GM19099 (cell line): ENCODE data around the gene DYNLT2B.

Experiments used
- POLR2A ChIP-seq: IDR thresholded peaks from 3 replicates; pipeline ENCODE4 v1.6.1; 2011; ENCODE audit warnings: low read depth; ENCODE audit not compliant: insufficient read length; ENCODE audit errors: extremely low read depth

The DYNLT2B gene

DNA sequence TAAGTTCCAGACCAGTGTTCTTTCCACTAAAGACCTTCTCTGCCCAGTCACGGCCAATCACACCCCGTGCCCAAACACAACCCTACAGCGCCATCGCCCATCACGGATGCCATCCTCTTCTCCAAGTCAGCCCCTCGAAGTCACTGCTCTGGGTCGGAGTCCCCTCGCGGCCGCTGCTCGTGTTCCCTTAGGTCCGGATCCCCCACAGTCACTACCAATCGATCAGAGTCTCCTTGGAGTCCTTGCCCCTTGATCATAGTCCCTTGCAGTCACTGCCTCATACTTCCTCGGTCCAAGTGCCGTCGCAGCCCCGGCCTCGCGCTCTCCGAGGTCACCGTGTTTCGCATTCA, 31.0 kb downstream of the DYNLT2B start:
- no peak for TF ChIP-seq POLR2A

DNA sequence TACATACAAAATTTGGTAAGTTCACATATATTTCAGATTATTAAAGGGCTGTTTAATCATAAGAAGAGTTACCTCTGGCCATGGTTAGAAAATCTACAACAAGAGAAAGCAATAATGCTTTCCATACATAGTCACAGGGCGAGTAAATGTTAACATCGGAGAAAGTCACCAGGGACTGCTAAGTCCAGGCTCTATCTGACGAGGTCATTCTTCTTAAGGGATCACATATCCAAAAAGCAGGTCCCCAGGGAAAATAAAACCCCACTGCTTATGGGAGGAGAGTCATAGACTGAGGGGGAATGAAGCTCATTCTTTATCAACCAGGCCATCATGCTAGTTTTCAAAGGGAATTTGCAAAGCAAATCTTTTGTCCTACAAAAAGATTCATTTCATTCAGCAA, 33.6 kb downstream of the DYNLT2B start:
- no peak for TF ChIP-seq POLR2A

DNA sequence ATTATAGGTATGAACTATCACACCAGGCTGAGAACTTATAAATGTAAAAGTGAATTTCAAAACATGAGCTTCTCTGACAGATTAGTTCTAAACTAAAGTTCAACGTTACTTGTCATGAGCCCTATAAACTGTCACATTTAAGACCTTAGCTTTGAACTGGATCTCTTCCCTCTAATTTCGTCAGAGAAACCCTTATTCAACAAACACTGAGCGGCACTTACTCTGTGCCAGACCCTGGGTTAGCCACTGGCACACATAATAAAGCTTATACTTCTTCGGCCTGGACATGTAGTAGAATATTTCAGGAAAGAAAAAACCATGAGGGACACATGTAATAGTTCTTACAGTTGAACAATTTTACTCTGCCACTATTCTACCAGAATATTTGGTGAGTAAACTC, 36.1 kb downstream of the DYNLT2B start:
- TF ChIP-seq POLR2A, result no peak

DNA sequence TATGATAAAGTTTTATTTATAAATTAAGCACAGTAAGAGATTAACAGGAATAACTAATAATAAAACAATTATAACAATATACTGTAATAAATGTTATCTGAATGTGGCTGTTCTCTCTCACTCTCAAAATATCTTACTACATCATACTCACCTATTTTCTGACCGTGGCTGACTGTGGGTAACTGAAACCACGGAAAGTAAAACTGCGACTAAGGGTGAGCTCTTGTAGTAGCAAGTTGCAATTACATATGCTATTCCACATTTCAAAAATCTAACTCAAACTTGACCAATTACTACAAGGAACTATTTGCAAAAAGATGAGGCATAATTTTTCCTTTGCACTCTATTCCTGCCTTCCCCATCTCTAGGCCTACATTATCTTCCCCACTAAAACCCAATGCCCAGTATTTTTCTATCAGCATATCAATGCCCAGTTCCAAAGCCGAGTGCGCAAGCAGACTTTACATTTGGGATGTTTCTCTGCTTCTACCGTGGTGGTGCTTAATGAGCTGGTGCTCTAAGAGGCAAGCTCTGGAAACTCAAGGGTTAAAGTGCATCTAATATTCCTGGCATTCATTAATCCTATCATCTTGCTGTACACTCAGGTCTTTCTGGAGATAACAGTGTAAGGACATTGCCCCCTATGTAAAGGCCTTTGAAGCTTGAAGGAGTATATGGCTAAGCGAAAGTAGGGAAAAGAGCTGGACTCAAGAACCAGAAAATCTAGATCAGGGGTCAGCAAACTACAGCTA, 37.2 kb downstream of the DYNLT2B start:
- TF ChIP-seq POLR2A, result no peak

DNA sequence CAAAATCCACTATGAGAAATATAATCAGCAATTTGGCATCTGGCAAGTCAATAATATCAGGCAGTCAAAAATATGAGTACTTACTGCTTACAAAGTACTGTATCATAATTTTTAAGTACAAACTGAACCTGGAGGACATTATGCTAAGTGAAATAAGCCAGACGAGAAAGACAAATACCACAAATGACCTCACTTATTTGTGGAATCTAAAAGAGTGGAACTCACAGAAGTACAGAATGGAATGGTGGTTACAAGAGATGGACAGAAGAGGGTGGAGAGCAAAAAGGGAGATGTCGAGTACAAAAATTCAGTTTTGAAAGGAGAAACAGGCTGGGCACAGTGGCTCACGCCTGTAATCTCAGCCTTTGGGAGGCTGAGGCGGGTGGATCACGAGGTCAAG, 42.9 kb downstream of the DYNLT2B start:
- TF ChIP-seq POLR2A, result no peak

DNA sequence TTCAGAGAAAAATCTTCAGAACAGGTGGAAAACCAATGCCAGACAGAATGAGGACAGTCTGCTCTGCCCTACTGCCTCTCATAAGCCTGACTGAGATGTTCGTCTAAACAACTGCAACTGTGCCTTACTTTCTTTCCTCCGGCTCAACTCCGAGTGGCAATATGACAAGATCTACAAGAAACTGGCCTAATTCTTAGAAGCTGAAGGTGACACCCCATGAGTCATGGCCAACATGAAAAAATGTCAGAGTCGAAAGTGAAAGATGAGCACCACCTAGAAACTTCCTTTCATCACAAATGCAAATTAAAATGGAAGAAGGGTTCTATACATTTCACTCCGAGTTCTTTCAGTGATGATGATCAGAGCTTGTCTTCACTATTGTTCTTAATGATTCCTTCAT, 43.5 kb downstream of the DYNLT2B start:
- no peak for TF ChIP-seq POLR2A

DNA sequence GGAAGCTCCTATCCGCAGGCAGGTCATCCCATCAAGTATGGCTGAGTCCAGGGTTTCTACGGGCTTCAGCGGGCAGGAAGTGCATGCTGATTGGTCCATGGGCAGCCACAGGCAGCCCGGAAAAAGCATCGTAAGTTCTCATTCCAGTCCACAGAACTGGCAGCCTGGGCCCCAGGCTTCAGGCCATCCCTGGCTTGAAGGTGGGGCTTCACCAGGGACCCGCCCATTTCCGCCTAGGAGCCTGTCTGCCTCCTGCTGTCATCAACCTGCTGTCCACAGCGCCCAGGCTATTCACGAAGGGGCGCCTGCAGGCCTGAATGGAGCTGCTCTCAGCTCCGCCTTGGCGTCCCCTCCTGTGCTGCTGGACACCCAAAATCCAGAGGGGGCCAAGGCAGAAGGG, 44.4 kb downstream of the DYNLT2B start:
- no peak for TF ChIP-seq POLR2A

DNA sequence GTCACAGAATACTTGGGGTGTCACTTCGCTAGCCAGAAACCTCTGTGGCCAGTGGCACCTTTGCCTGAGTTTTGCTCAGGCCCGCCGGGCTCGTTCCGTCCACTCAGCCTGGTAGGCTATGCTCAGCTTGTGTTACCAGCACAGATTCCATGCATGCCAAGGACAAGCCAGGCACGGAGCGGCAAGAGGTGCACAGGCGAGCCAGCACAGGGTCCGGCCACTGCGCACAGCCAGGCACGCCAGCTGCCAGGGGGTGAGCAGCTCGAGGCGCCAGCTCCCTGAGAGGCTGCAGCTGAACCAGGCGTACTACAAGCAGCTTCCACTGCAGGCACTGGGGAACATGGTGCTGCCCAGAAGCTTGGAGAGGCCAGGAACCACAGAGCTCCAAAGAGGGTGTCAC, 45.2 kb downstream of the DYNLT2B start:
- TF ChIP-seq POLR2A, result no peak

DNA sequence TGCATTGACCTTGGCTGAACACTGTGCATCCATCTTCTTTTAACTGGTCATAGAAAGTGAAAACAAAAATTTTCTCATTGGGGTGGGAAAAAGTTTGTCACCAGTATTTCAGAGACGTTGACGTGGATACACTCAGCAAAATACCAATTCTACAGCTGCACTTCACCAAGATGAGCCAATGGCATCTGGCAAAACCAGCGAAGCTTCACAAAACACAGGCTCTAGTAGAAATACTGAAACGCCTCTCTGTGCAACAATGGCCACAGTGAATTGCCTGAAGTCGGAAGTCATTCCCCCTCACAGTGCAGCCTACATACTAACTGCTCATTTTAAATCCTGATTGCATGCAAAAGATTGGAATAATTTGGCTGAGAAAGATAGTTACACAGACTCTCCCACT, 47.5 kb downstream of the DYNLT2B start:
- TF ChIP-seq POLR2A, result no peak

DNA sequence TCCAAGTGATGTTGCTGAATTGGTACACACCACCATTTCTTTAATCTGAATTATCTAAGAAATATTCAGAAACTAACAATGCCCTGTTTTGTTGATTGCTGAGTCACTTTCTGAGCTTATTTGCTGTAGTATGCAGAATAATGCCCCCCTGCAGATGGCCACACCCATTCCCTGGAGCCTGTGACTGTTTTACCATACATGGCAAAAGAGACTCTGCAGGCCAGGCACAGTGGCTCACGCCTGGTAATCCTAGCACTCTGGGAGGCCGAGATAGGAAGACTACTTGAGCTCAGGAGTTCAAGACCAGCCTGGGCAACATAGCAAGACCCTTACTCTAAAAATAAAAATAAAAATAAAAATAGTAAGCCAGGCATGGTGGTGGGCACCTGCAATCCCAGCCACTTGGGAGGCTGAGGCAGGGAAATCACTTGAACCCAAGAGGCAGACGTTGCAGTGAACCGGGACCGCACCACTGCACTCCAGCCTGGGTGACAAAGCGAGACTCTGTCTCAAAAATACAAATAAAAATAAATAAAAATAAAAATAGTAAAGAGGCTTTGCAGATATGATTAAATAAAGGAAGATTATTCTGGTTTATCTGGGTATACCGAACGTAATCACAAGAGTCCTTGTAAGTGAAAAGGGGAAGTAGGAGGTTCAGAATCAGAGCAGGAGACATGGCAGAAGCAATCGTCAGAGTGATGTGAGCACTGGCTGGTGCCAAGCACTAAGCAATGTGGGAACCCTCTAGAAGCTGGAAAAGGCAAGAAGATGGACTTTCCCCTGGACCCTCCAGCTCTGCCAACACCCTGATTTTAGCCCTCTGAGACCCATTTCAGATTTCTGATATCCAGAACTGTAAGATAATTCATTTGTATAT, 49.5 kb downstream of the DYNLT2B start:
- TF ChIP-seq POLR2A, result no peak

DNA sequence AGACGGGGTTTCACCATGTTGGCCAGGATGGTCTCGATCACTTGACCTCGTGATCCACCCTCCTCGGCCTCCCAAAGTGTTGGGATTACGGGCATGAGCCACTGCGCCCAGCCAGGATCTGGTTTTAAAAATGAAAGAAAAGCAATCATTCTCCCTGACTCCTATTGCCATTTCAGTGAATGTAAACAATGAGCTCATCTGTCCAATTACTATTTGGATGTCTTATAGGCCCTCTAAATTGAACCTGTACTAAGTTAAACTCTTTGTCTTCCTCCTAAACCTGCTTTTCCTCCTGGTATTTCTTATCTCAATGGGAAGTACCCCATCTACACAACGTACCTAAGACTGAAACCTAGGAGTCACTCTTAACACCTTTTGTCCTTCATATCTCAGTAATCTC, 54.2 kb downstream of the DYNLT2B start:
- TF ChIP-seq POLR2A, result no peak

DNA sequence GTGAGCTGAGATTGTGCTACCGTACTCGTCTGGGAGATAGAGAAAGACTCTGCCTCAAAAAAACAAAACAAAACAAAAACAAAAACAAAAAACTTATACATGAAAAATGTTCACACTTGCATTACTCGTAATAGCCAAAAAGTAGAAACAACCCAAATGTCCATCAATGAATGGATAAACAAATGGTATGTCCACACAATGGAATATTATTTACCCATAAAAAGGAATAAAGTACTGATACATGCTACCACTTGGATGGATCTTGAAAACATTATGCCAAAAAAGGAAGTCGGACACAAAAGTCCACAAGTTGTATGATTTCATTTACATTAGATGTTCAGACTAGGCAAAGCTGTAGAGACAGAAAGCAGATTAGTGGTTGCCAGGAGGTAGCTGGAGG, 57.3 kb downstream of the DYNLT2B start:
- TF ChIP-seq POLR2A, result no peak

DNA sequence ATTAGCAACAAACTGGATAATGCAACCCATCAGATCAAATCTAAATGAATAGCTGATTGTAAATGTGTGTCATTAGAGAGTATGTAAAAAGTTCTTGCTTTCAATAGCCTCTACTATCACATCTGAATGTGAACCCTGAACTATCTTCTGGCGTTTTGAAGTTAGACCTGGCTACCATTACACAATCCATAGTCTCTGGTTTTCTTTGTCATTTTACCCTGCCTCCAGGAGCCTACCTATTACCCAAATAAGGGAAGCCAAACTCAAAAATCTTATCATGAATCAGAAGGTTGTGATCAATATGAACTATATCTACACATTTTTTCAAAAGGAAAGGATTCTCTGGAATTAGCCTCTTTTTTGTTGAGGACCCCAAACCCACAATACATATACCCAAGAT, 62.3 kb downstream of the DYNLT2B start:
- TF ChIP-seq POLR2A, result no peak

DNA sequence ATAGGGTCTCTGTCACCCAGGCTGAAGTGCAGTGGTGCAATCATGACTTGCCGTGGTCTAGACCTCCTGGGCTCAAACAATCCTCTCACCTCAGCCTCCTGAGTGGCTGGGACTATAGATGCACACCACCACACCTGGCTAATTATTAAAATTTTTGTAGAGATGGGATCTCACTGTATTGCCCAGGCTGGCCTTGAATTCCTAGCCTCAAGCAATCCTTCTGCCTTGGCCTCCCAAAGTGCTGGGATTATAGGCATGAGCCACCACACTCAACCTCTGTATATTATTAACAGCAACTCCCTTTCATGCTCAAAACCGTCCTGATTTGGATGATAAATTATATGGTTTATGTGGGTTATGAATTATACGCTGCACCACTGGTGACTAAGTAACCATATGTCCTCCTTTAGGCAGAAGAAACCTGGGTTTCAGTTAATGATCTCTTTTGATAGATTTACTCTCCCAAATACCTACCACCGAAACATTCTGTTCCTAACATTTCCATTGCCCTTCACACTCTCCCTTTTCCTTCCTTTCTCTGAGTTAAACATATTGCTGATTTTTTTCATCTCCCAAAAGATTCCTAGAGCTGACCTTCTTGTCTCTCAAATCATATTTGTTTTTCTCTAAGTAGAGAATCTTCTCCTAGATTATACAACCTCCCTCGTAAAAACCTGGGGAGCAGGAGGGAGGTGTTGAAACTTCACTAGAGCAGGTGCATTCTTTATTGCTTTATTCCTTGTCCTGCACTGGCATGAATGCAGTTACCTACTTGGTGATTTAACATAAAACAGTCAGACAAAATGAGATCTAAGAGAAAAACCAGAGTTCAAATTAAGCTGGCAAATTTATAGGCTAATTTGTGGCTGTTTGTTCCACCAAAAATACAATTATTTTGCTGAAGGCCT, 63.4 kb downstream of the DYNLT2B start:
- TF ChIP-seq POLR2A, result no peak

DNA sequence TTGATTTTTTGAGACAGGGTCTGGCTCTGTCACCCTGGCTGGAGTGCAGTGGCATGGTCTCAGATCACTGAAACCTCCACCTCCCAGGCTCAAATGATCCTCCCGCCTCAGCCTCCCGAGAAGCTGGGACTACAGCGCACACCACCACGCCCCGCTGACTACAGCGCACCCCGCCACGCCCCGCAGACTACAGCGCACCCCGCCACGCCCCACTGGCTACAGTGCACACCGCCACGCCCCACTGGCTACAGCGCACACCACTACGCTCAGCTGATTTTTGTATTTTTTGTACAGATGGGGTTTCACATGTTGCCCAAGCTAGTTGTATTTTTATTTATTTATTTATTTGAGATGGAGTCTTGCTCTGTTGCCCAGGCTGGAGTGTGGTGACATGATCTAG, 66.1 kb downstream of the DYNLT2B start:
- no peak for TF ChIP-seq POLR2A
